Measurements from ENCODE around the gene MVK.

MVK gene

DNA sequence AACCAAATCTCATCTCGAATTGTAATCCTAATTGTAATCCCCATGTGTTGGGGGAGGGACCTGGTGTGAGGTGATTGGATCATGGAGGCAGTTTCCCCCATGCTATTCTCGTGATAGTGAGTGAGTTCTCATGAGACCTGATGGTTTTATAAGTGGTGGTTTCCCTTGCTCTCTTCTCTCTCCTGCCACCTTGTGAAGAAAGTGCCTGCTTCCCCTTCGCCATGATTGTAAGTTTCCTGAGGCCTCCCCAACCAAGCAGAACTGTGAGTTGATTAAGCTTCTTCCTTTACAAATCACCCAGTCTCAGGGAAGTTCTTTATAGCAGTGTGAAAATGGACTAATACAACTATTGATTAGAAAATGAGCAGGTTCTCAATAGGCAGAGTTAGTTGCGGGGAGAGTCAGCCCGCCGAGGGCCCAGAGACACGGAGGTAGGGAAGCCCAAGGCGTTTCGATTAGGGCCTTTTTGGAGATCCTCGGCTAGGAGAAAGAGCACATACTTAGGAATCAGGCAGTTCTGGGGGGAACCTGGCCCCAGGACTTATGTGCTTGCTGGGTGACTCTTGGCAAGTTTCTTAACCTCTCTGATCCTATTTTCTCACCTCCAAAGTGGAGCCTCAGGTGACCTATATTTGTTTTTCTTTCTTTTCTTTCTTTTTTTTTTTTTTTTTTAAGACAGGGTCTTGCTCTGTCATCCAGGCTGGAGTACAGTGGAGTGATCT lies 65.7 kb downstream of the MVK start:
- Histone ChIP-seq H3K36me3 (ENCODE audit: control insufficient read depth, insufficient read depth, low read length, severe bottlenecking) (no peaks in the 10 kb centered on the region), H3K4me3 (ENCODE audit: low read length) (no peak overlapping the region), H3K9me3 (ENCODE audit: control insufficient read depth, low read length) (no peaks in the 10 kb centered on the region), H3K9ac (ENCODE audit: low read length) (no peak overlapping the region), H3K4me1 (ENCODE audit: control insufficient read depth, insufficient read depth, low read length) (no peaks in the 10 kb centered on the region), H3K27me3 (replicated peaks; ENCODE audit: control insufficient read depth, insufficient read depth, low read length) (peaks cover 34% of the 10 kb centered on the region)
- DNase-seq (ENCODE audit: low read depth), result no peak

DNA sequence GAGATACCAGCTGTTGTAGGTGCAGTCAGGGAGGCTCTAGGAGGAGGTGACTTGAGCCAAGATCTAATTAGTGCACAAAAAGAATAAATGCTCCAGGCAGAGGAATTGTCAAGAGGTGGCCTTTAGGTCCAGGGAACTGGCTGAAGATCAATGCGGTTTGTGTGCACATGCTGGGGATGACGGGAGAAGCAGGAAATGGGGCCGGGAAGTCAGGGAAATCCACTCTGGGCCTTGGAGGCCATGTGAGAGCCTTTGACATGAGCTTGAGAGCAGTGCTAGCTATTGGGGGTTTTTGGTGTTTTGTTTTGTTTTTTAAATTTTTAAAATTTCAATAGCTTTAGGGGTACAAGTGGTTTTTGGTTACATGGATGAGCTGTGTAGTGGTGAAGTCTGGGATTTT lies 67.4 kb downstream of the MVK start:
- no peak for DNase-seq (ENCODE audit: low read depth)
- Histone ChIP-seq H3K9ac (ENCODE audit: low read length) (no peak overlapping the region), H3K36me3 (ENCODE audit: control insufficient read depth, insufficient read depth, low read length, severe bottlenecking) (no peaks in the 10 kb centered on the region), H3K9me3 (ENCODE audit: control insufficient read depth, low read length) (no peaks in the 10 kb centered on the region), H3K4me1 (ENCODE audit: control insufficient read depth, insufficient read depth, low read length) (no peaks in the 10 kb centered on the region), H3K4me3 (ENCODE audit: low read length) (no peak overlapping the region), H3K27me3 (replicated peaks; ENCODE audit: control insufficient read depth, insufficient read depth, low read length) (peaks cover 51% of the 10 kb centered on the region)

DNA sequence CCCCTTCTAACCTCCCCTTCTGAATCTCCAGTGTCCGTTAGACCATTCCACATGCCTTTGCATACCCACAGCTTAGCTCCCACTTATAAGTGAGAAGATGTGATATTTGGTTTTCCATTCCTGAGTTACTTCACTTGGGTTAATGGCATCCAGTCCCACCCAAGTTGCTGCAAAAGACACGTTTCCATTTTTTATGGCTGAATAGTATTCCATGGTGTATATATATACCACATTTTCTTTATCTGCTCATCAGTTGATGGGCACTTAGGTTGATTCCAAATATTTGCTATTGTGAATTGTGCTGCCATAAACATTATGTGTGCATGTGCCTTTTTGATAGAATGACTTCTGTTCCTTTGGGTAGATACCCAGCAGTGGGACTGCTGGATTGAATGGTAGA lies 67.8 kb downstream of the MVK start:
- DNase-seq (ENCODE audit: low read depth), result no peak
- Histone ChIP-seq H3K36me3 (ENCODE audit: control insufficient read depth, insufficient read depth, low read length, severe bottlenecking) (no peaks in the 10 kb centered on the region), H3K9ac (ENCODE audit: low read length) (no peak overlapping the region), H3K4me1 (ENCODE audit: control insufficient read depth, insufficient read depth, low read length) (no peaks in the 10 kb centered on the region), H3K4me3 (ENCODE audit: low read length) (no peak overlapping the region), H3K9me3 (ENCODE audit: control insufficient read depth, low read length) (no peaks in the 10 kb centered on the region), H3K27me3 (replicated peaks; ENCODE audit: control insufficient read depth, insufficient read depth, low read length) (peaks cover 55% of the 10 kb centered on the region)

DNA sequence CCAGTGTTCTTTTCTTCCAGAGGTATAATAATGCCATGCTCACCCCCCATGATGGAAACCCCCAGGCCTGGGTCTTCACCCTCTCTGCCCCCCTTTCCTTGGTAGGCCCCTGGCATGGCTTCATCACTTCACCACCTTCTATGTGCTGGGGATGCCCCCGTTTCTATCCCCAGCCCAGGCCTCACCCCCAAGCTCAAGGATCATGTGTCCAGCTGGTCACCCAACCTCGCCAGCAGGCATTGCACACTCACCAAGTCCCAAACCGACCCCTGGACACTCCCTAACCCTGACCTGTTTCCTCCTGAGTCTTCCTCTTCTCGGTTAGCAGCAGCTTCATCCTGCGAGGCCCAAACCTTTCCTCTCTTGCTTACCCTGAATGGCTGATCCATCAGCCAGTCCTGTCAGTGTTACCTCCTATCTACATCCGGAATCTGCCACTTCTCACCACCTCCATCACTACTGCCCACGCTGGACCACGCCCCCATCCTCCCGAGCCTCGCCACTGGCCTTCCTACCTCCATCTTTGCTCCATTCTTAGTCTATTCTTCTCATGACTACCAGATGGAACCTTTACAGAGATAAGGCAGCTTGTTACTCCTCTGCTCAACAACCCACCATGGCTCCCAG lies 69.0 kb downstream of the MVK start:
- Histone ChIP-seq H3K4me3 (ENCODE audit: low read length) (no peak overlapping the region), H3K4me1 (ENCODE audit: control insufficient read depth, insufficient read depth, low read length) (no peaks in the 10 kb centered on the region), H3K27me3 (replicated peaks; ENCODE audit: control insufficient read depth, insufficient read depth, low read length) (peaks cover 62% of the 10 kb centered on the region), H3K36me3 (ENCODE audit: control insufficient read depth, insufficient read depth, low read length, severe bottlenecking) (no peaks in the 10 kb centered on the region), H3K9ac (ENCODE audit: low read length) (no peak overlapping the region), H3K9me3 (ENCODE audit: control insufficient read depth, low read length) (no peaks in the 10 kb centered on the region)
- DNase-seq (ENCODE audit: low read depth), result no peak

DNA sequence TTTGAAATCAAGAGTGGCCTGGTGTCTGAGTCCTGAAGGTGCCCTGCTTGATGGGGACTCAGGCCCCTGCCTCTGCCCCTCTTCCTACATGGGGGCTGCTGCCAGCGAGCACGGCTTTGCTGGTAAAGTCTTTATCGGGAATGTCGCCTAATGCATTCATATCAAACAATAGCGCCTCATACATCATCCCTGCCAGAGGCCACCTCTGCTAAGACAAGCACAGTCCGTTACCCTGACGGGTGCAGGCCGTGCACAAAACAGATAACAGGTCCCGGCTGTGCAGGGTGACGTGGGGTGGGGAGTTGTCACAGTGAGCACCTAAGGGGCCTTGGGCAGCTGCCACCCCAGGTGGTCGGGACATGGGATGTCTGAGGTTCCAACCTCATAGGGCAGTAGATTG lies 71.6 kb downstream of the MVK start:
- no peak overlapping the region for H3K4me3 ChIP-seq (ENCODE audit: low read length)
- H3K9me3 ChIP-seq (ENCODE audit: control insufficient read depth, low read length), result no peaks in the 10 kb centered on the region
- H3K4me1 ChIP-seq (ENCODE audit: control insufficient read depth, insufficient read depth, low read length), result no peaks in the 10 kb centered on the region
- H3K36me3 ChIP-seq (ENCODE audit: control insufficient read depth, insufficient read depth, low read length, severe bottlenecking), result no peaks in the 10 kb centered on the region
- no peak overlapping the region for H3K9ac ChIP-seq (ENCODE audit: low read length)
- peaks cover 71% of the 10 kb centered on the region for H3K27me3 ChIP-seq (replicated peaks; ENCODE audit: control insufficient read depth, insufficient read depth, low read length)
- no peak for DNase-seq (ENCODE audit: low read depth)

DNA sequence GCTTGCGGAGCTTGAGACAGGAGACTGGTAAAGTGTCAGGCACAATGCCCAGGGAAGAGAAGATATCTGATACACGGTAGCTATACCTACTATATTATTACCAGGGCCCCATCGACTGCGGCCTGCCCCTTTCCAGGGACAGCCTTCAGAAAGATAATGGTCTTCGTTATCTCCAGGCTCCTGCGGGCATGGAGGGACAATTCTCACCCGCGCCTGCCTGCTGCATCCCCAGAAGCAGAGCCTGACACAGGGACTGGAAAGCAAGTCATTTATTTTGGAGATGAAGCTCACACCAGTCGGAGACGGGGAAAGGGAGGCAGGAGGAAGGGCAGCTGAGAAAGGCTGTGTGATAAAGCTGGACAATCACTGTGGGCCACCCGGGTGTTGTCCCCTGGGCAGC lies 72.1 kb downstream of the MVK start:
- Histone ChIP-seq H3K36me3 (ENCODE audit: control insufficient read depth, insufficient read depth, low read length, severe bottlenecking) (no peaks in the 10 kb centered on the region), H3K9me3 (ENCODE audit: control insufficient read depth, low read length) (no peaks in the 10 kb centered on the region), H3K4me3 (ENCODE audit: low read length) (no peak overlapping the region), H3K4me1 (ENCODE audit: control insufficient read depth, insufficient read depth, low read length) (no peaks in the 10 kb centered on the region), H3K27me3 (replicated peaks; ENCODE audit: control insufficient read depth, insufficient read depth, low read length) (peaks cover 76% of the 10 kb centered on the region), H3K9ac (ENCODE audit: low read length) (no peak overlapping the region)
- no peak for DNase-seq (ENCODE audit: low read depth)
